Islet of Langerhans (tissue), 1 donor: Measurements from ENCODE around the gene GDF7.
A peak's percentile ranks its signal among the peaks of the same experiment; 100 is the strongest.

ENCODE experiments used
- FAIRE-seq: peaks from one replicate; lab custom pipeline; 2011; peaks lifted over from hg19 to GRCh38; lab: Jason Lieb, UNC

GDF7 gene

GRCh38 chr2:20662308-20662937, 4.5 kb upstream of the GDF7 start:
- no peak for FAIRE-seq

- no peak for FAIRE-seq
These were observed 3.5 kb upstream of the GDF7 start for GRCh38 chr2:20663196-20664070.

- no peak for FAIRE-seq
These were observed 2.9 kb upstream of the GDF7 start for GRCh38 chr2:20664071-20664390.

- FAIRE-seq: no peak
These were observed 2.3 kb upstream of the GDF7 start for GRCh38 chr2:20664431-20665242.

- FAIRE-seq: no peak
These were observed 1.5 kb upstream of the GDF7 start for GRCh38 chr2:20665243-20666004.

- no peak for FAIRE-seq
These were observed 990 bp upstream of the GDF7 start for GRCh38 chr2:20666005-20666303.

DNA sequence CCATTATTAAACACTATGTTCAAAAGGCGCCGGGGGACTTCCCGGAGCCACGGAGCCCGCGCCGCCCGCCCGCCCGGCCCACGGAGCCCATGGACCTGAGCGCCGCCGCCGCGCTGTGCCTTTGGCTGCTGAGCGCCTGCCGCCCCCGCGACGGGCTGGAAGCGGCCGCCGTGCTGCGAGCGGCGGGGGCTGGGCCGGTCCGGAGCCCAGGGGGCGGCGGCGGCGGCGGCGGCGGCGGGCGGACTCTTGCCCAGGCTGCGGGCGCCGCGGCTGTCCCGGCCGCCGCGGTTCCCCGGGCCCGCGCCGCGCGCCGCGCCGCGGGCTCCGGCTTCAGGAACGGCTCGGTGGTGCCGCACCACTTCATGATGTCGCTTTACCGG, 197 bp downstream of the GDF7 start:
- FAIRE-seq: no peak

GRCh38 chr2:20667531-20668401, 822 bp downstream of the GDF7 start:
- no peak for FAIRE-seq

DNA sequence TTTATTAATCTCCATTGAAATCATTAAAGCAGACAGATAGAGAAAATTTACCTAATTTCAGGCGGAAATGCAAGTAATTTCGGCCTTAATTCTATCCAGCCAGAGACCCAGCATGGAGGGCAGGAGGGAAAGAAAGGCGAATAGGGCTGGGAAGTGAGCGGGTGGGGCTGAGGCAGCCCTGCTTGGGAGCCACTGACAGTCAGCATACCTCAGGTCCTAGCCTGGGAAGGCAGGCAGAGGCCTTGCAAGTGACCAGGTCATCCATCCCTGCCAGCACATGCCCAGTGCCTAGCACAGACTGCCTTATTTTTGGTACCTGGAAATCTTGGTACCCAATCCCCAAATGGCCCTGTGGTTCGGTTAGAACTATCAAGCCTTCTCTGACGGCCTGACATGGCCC, 1.5 kb downstream of the GDF7 start:
- FAIRE-seq: no peak

DNA sequence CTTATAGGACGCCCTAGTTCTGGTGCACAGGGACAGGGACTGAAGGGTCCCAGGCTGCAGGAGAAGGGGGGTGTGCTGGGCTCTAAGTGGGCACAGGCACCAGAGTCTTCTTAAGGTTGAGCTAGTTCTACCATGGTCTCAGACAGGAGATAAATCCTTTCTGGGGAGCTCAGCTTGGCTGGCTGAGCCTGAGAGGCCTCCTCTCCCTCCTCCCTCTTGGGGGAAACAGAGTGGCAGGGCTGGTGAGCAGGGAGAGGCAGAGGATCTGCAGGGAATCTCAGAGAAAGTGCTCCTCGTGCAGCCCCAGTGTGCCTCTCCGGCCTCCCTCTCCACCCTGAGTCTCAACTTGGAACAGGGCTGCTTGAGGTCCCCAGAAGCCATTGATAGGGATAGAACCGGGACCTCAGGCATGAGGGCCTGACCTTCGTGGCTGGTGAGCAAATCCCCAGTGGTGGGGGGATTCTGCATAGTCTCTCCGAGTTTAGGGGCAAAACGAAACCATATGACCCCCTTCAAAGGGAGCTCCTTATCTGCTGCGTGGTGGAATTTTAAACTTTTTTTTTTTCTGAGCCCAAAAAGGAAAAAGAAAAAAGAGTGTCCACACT, 2.0 kb downstream of the GDF7 start:
- no peak for FAIRE-seq

GRCh38 chr2:20669562-20670314, 2.8 kb downstream of the GDF7 start:
- FAIRE-seq: no peak

GRCh38 chr2:20670315-20671035, 3.5 kb downstream of the GDF7 start:
- no peak for FAIRE-seq

GRCh38 chr2:20671036-20671735, 4.2 kb downstream of the GDF7 start:
- no peak for FAIRE-seq

DNA sequence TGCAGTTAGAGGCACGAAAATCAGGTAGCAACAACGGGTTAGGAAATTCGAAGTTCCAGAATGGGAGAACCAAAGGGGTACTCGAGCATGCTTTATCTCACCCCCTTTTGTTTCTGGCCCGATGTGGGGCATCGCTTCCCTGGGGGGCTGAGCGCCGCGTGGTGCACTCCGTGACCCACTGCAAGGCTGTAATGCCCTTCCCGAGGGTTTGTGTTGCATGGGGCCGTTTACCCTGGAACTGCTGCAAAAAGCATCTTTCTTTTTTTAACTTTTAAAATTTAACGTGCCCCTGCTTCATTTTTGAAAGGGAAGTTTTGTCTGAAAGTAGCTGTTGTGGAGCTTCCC, 4.8 kb downstream of the GDF7 start:
- FAIRE-seq: peak; percentile 99

- no peak for FAIRE-seq
These were observed 5.4 kb downstream of the GDF7 start for GRCh38 chr2:20672201-20672951.

DNA sequence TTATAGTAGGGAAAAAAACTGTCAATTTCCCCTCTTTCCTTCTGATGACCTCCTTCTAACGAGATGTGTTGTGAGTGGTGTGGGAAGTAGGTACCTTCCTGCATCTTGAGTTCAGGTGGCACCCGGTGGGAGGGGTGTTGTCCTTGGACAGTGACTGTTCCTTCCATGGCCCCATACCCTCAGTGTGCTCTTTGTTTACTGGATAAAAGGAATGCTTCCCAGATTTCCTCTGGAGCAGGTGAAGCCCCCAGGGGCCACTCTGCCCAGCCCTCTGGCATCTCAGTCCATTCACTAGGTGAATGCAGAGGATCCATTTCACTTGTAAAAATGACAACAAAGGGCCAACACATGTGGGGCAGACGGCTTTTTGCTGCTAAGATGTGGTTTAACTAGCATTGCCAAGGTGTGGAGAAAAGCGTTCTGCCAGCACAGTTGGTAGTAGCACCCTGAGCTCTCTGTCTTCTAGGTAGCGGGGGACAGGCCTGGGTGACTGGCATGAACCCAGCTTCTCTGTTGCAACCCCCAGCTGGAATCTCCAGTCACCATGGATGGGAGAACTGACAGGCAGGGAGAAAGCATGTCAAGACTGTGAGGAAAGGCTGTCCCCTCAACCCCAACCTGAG, 6.9 kb downstream of the GDF7 start:
- FAIRE-seq: no peak

GRCh38 chr2:20674309-20674965, 7.5 kb downstream of the GDF7 start:
- no peak for FAIRE-seq
